ENCODE measurements around the gene LRCOL1.

GRCh38 chr12:132582582-132583410 lies 27.6 kb downstream of the LRCOL1 start:
- TF ChIP-seq YY1 (IDR thresholded peaks at IDR 0.05; ENCODE audit: low read depth, low read length), result no peak
- no peak for TF ChIP-seq CTCF (IDR thresholded peaks at IDR 0.05 in 2 of 3, conservative IDR thresholded peaks at IDR 0.05 in 1 of 3; ENCODE audit: control insufficient read depth in 2 of 3, extremely low read depth in 1 of 3, insufficient read depth in 1 of 3, low read depth in 3 of 3, low read length in 3 of 3)
- TF ChIP-seq EZH2 (IDR thresholded peaks at IDR 0.05; ENCODE audit: borderline replicate concordance, control insufficient read depth, low read depth, low read length), result no peak
